AG04450 (cell line): ENCODE data around the gene KCNK3. TPM values are rescaled to one million over a fixed set of nuclear protein-coding genes. Genes with fewer than 3 reads are reported as not detected.

Experiments
- CTCF ChIA-PET: fragments of 300-600, 350-600 bp; formaldehyde crosslinking; extraction: SDS; loops from one replicate; lab custom pipeline; 2022; ENCODE audit warnings: antibody characterized with exemption, inconsistent platforms; lab: Charles Lee
- POLR2A ChIA-PET: fragments of 350-600 bp; formaldehyde crosslinking; extraction: SDS; loops from one replicate; lab custom pipeline; 2021; ENCODE audit warnings: antibody characterized with exemption, inconsistent platforms; lab: Yijun Ruan, JAX
- DNase-seq: peaks from one replicate; pipeline ENCODE4 v3.0.0-alpha.2; 2011; ENCODE audit warnings: low read depth, low spot score
- H3K27ac ChIP-seq: one replicate; pipeline ENCODE4 v1.5.1; 2012; ENCODE audit warnings: low read depth, low read length, control low read depth
- H3K27me3 ChIP-seq: one replicate; pipeline ENCODE4 v1.6.0; 2012; ENCODE audit warnings: low read length; ENCODE audit not compliant: control insufficient read depth, insufficient read depth
- H3K4me3 ChIP-seq: 2 replicates; pipeline ENCODE4 v1.5.1; 2011; ENCODE audit warnings: mild to moderate bottlenecking, low read depth, low read length, control low read depth
- H3K9me3 ChIP-seq: 2 replicates; pipeline ENCODE4 v1.5.1; 2012; ENCODE audit warnings: low read length; ENCODE audit not compliant: control insufficient read depth, insufficient read depth
- polyA plus RNA-seq: library from polyadenylated mRNA; depleted of rRNA; stranded (reverse); fragments of >200 nt; gene quantifications from 2 replicates; pipeline ENCODE4 v1.2.3, GENCODE V29; 2011
- TF ChIP-seq, protein P1 (sequence below): IDR thresholded peaks from 2 replicates; pipeline ENCODE4 v1.5.1; 2011; ENCODE audit warnings: low read depth, low read length, control low read depth, inconsistent platforms

The KCNK3 gene
- polyA plus RNA-seq, 1 experiment: 0.05 TPM

DNA sequence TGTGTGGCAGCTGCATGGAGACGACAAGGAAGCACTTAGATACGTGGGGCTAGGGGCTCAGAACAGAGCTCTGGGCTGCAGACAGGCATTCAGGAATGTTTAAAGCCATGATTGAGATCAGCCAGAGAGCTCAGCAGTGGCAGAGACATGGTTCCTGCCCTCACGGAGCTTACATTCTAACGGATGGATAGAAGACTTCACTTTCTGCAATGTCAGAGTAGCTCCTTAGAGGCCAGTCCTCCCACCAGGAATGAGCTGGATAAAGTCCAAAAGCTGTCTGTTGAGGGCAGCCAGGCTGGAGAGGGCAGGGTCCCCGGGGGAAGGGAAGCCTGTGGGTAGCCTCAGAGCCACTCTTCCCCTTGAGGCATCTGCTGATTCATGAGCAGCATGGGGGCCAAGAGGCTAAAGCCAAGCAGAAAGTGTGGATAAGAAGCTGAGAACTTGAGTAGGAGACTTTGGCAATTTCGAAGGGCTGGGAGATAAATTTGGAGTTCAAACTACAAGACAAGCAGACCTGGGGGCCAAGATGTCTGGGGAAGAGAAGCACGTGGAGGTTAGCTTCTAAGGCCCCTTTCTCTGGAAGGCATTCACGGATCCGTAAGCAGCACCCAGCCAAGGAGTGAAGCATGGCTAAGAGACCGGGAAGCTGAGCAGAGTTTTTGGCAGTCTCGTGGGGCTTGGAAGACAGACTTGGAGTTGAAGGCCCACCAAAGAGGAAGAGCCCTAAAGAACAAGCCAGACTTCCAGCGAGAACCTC is 41.6 kb upstream of the KCNK3 start:
- DNase-seq: no peak
- peaks cover 67% of the 10 kb centered on the region for H3K27me3 ChIP-seq
- H3K4me3 ChIP-seq: no peak overlapping the region
- H3K9me3 ChIP-seq: peaks cover 3% of the 10 kb centered on the region; the same call in 1 of the 2 replicates
- ChIA-PET CTCF (interaction anchor here (1.2 to 1.7 kb wide), 3 partner anchors 45 to 95 kb away, joined by 3 to 11 read pairs (median 3); no protein-coding TSS in a partner anchor), POLR2A (no interaction called here)
- peak overlapping the region; percentile 21 for H3K27ac ChIP-seq
- TF ChIP-seq, protein P1, sequence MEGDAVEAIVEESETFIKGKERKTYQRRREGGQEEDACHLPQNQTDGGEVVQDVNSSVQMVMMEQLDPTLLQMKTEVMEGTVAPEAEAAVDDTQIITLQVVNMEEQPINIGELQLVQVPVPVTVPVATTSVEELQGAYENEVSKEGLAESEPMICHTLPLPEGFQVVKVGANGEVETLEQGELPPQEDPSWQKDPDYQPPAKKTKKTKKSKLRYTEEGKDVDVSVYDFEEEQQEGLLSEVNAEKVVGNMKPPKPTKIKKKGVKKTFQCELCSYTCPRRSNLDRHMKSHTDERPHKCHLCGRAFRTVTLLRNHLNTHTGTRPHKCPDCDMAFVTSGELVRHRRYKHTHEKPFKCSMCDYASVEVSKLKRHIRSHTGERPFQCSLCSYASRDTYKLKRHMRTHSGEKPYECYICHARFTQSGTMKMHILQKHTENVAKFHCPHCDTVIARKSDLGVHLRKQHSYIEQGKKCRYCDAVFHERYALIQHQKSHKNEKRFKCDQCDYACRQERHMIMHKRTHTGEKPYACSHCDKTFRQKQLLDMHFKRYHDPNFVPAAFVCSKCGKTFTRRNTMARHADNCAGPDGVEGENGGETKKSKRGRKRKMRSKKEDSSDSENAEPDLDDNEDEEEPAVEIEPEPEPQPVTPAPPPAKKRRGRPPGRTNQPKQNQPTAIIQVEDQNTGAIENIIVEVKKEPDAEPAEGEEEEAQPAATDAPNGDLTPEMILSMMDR: no peak

DNA sequence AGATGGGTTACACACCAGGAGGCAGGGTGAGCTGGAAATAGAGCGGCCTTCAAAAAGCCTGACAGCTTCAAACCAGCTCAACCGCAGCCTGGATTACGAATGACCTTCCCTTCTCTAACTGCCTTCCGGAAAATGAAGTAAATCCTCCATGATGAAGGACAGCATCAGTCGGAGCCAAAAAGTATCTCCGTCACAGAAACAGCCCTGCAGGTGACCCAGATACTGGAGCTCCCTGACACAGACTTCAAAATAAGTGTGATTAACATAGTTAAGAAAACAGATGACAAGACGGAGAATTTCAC is 41.1 kb upstream of the KCNK3 start:
- ChIA-PET CTCF (interaction anchor here (0.7 to 1.7 kb wide), 3 partner anchors 46 to 118 kb away, joined by 3 to 11 read pairs (median 3); no protein-coding TSS in a partner anchor), POLR2A (no interaction called here)
- no peak for DNase-seq
- Histone ChIP-seq H3K27me3 (peaks cover 63% of the 10 kb centered on the region), H3K27ac (peak overlapping the region; percentile 21), H3K4me3 (no peak overlapping the region), H3K9me3 (peaks cover 3% of the 10 kb centered on the region; the same call in 1 of the 2 replicates)
- TF ChIP-seq, protein P1: no peak

DNA sequence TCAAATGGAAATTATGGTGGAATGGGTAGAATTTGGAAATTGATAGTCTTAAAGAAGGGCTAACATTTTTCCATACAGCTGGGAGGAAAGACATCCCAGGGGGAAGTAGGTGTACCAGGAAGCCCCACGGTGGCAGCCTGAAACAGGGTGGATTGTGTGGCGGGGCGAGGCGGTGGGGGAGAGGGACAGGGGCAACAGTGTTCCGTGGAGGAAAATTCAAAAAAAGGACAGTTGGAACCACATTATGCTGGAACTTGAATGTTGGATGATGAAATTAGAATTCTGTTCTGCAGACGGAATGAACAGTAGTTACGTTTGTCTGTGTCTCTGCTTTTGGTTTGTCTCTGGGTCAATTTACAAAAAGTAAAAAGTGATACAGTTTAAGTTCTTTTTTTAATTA is 40.7 kb upstream of the KCNK3 start:
- POLR2A ChIA-PET: no interaction called here
- CTCF ChIA-PET: interaction anchor here (0.7 to 1.7 kb wide), 2 partner anchors 46 to 117 kb away, joined by 3 to 11 read pairs; no protein-coding TSS in a partner anchor

DNA sequence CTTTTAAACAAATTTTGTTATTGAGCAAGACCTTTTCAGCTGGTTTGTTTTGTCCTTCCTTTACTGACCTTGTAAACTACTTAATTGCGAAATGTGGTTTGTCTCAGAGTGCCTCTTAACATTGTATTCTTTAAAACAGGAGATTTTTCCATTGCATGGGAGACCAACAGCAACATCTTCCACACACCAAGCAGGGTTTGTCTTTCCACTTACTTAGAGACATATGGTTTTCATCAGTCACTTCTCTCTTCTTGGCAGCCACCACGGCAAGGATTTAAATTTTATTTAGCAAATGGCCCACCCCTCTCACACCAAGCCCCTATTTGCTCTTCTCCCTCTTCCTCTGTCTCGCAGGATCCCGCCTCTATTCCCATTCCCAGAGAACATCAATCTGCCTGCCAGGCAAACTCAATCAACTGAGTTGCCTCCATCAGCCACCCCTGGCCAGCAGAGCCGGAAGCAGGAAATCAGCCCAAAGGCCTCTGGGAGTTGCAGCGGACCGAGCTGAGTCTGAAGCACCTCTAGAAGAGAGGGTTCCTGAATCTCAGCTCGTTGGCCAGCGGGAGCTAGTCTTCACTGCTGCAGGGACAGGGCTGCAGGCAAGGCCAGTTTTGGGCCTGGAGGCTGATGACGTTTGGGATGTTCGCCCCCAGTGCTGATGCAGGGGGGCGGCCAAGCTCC is 40.0 kb upstream of the KCNK3 start:
- peaks cover 54% of the 10 kb centered on the region for H3K27me3 ChIP-seq
- H3K27ac ChIP-seq: no peak overlapping the region
- H3K4me3 ChIP-seq: no peak overlapping the region
- peaks cover 3% of the 10 kb centered on the region; the same call in 1 of the 2 replicates for H3K9me3 ChIP-seq
- ChIA-PET POLR2A (no interaction called here), CTCF (no interaction called here)
- DNase-seq: peak; percentile 6
- TF ChIP-seq, protein P1: no peak

More for the DNA sequence above, 40.7 kb upstream of the KCNK3 start:
- Histone ChIP-seq H3K4me3 (no peak overlapping the region), H3K27me3 (peaks cover 60% of the 10 kb centered on the region), H3K9me3 (peaks cover 3% of the 10 kb centered on the region; the same call in 1 of the 2 replicates), H3K27ac (no peak overlapping the region)
- TF ChIP-seq, protein P1: no peak
- no peak for DNase-seq
